ENCODE results near the gene IRF2. TPM values are rescaled to one million over a fixed set of nuclear protein-coding genes. Genes with fewer than 3 reads are reported as not detected.

Gene IRF2
- polyA plus RNA-seq, 1 donor (not counting 4 experiments of a cell fraction or from before 2014, with no cell fraction given) = 23.8 TPM

- Histone ChIP-seq H3K27me3 (ENCODE audit: control insufficient read depth, extremely low read depth, insufficient read depth, low read length) (no peaks in the 10 kb centered on the region), H3K9me3 (ENCODE audit: control insufficient read depth, low read depth, low read length) (no peaks in the 10 kb centered on the region), H3K36me3 (ENCODE audit: control insufficient read depth in 2 of 2, extremely low read depth in 1 of 2, insufficient read depth in 2 of 2, low read length in 2 of 2) (no peaks in the 10 kb centered on the region), H4K20me1 (ENCODE audit: control insufficient read depth, extremely low read depth, insufficient read depth, low read length) (no peaks in the 10 kb centered on the region), H3K27ac (ENCODE audit: control insufficient read depth, insufficient read depth, low read length) (no peak overlapping the region), H3K79me2 (ENCODE audit: control insufficient read depth, insufficient read depth, low read length) (no peaks in the 10 kb centered on the region), H3K9ac (ENCODE audit: control insufficient read depth, extremely low read depth, insufficient read depth, low read length) (no peak overlapping the region), H3K4me2 (ENCODE audit: control insufficient read depth, extremely low read depth, insufficient read depth, low read depth, low read length) (no peak overlapping the region), H2AFZ (ENCODE audit: control insufficient read depth, low read length) (no peak overlapping the region), H3K4me1 (ENCODE audit: control insufficient read depth, extremely low read depth, insufficient read depth, low read length) (peaks cover 29% of the 10 kb centered on the region), H3K9me1 (ENCODE audit: control insufficient read depth, extremely low read depth, insufficient read depth, low read length) (no peaks in the 10 kb centered on the region), H3K4me3 (ENCODE audit: control insufficient read depth in 2 of 3, extremely low read depth in 1 of 3, insufficient read depth in 2 of 3, low read depth in 1 of 3, low read length in 3 of 3) (no peak overlapping the region)
- TF ChIP-seq CTCF (optimal IDR thresholded peaks at IDR 0.05 in 1 of 3, IDR thresholded peaks at IDR 0.05 in 1 of 3, conservative IDR thresholded peaks at IDR 0.05 in 1 of 3; ENCODE audit: extremely low read depth in 1 of 3, insufficient read depth in 2 of 3, low read length in 3 of 3) (no peak), EZH2 (IDR thresholded peaks at IDR 0.05; ENCODE audit: low read length) (no peak)
- no peak for FAIRE-seq
- dilution Hi-C loops (cut with MboI; ENCODE audit: extremely low pct_ligation_motif_present, low sequenced_read_pairs) = no loop called here
- no peak for DNase-seq (ENCODE audit: low read depth, low spot score)
Measured at GRCh38 chr4:184352891-184353290, 121.5 kb downstream of the IRF2 start.

- Histone ChIP-seq H3K27ac (ENCODE audit: control insufficient read depth, insufficient read depth, low read length) (no peak overlapping the region), H4K20me1 (ENCODE audit: control insufficient read depth, extremely low read depth, insufficient read depth, low read length) (no peaks in the 10 kb centered on the region), H3K9me1 (ENCODE audit: control insufficient read depth, extremely low read depth, insufficient read depth, low read length) (no peaks in the 10 kb centered on the region), H3K27me3 (ENCODE audit: control insufficient read depth, extremely low read depth, insufficient read depth, low read length) (no peaks in the 10 kb centered on the region), H3K9me3 (ENCODE audit: control insufficient read depth, low read depth, low read length) (no peaks in the 10 kb centered on the region), H3K4me2 (ENCODE audit: control insufficient read depth, extremely low read depth, insufficient read depth, low read depth, low read length) (no peak overlapping the region), H3K4me3 (ENCODE audit: control insufficient read depth in 2 of 3, extremely low read depth in 1 of 3, insufficient read depth in 2 of 3, low read depth in 1 of 3, low read length in 3 of 3) (no peak overlapping the region), H2AFZ (ENCODE audit: control insufficient read depth, low read length) (no peak overlapping the region), H3K79me2 (ENCODE audit: control insufficient read depth, insufficient read depth, low read length) (no peaks in the 10 kb centered on the region), H3K4me1 (ENCODE audit: control insufficient read depth, extremely low read depth, insufficient read depth, low read length) (peaks cover 40% of the 10 kb centered on the region), H3K36me3 (ENCODE audit: control insufficient read depth in 2 of 2, extremely low read depth in 1 of 2, insufficient read depth in 2 of 2, low read length in 2 of 2) (no peaks in the 10 kb centered on the region), H3K9ac (ENCODE audit: control insufficient read depth, extremely low read depth, insufficient read depth, low read length) (no peak overlapping the region)
- dilution Hi-C loops (cut with MboI; ENCODE audit: extremely low pct_ligation_motif_present, low sequenced_read_pairs) = no loop called here
- no peak for DNase-seq (ENCODE audit: low read depth, low spot score)
- TF ChIP-seq CTCF (optimal IDR thresholded peaks at IDR 0.05 in 1 of 3, IDR thresholded peaks at IDR 0.05 in 1 of 3, conservative IDR thresholded peaks at IDR 0.05 in 1 of 3; ENCODE audit: extremely low read depth in 1 of 3, insufficient read depth in 2 of 3, low read length in 3 of 3) = no peak
- no peak for TF ChIP-seq EZH2 (IDR thresholded peaks at IDR 0.05; ENCODE audit: low read length)
- FAIRE-seq = no peak
Measured at GRCh38 chr4:184351560-184352451, 122.5 kb downstream of the IRF2 start.
